HL-60 (cell line): ENCODE data around the gene PLP1.
"Not testable (repeated sequence)": the region's sequence is repeated elsewhere in the genome, so short reads cannot be mapped to it uniquely, and the experiment has no call there.

ENCODE experiments used
- DNase-seq, 2 experiments: peaks; one replicate each; pipeline ENCODE4 v3.0.0-alpha.2; 2010 to 2020; ENCODE audit warnings: low read depth in 1 of 2, low spot score in 1 of 2
- H3K27ac ChIP-seq: fragments of 250-450 bp; sonication (Bioruptor Pico); replicated peaks from 2 replicates; pipeline ENCODE4 v1.5.1; 2020; ENCODE audit warnings: mild to moderate bottlenecking, moderate library complexity
- H3K27me3 ChIP-seq: fragments of 250-450 bp; sonication (Bioruptor Pico); 2 replicates; pipeline ENCODE4 v1.5.1; 2021; ENCODE audit warnings: mild to moderate bottlenecking, moderate library complexity; ENCODE audit not compliant: insufficient read depth, poor library complexity, severe bottlenecking
- H3K4me3 ChIP-seq: replicated peaks from 2 replicates; pipeline ENCODE4 v1.5.1; 2011; ENCODE audit warnings: mild to moderate bottlenecking, control low read depth, low read length; ENCODE audit not compliant: insufficient read depth
- GABPA ChIP-seq: IDR thresholded peaks from 2 replicates; pipeline ENCODE4 v1.6.1; 2012; ENCODE audit warnings: low read depth
- POLR2AphosphoS5 ChIP-seq: IDR thresholded peaks from 2 replicates; pipeline ENCODE4 v1.6.1; 2012; ENCODE audit warnings: low read depth
- SPI1 ChIP-seq: IDR thresholded peaks from 2 replicates; pipeline ENCODE4 v1.6.1; 2012; ENCODE audit warnings: low read depth, mild to moderate bottlenecking, borderline replicate concordance
- TF ChIP-seq, protein P1 (sequence below): IDR thresholded peaks from 2 replicates; pipeline ENCODE4 v1.6.1; 2012; ENCODE audit warnings: low read depth; ENCODE audit not compliant: insufficient replicate concordance
- TF ChIP-seq, protein P2 (sequence below): IDR thresholded peaks from one replicate; pipeline ENCODE4 v1.5.1; 2011; ENCODE audit warnings: low read length, control low read depth, inconsistent platforms; ENCODE audit not compliant: insufficient read depth

PLP1 gene

DNA sequence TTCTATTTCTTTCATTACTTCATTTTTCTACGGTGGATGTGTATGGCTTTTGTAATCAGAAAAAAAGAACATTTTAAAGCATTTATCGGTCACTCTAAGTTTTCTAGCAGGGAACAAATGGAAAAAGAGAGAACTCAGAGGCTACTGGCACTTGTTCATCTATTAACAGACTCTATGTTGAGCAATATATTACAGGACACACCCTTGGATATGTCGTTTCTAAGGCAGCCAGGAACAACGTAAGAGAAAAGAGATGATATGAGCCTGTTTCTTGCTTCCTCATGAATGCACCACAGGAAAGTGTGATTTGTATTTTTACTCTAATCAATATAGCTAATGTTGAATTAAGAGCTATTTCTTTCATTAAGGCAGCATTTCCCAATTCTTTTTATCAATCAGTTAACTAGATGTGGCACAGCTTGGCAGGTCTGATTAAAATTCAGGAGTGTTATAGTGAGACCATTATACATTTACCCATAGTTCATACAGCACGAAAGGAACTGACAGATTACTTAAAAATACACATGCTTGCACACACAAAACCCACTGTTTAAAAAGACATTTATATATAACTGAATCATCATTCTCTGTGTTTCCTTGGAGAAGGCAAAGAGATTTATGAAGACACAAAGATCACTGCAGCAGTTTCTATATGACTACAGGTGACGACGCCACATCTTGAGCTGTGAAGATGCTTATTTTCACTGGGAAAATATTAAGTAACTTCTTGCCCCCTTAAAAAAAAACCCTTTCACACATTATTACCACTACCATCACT lies 42.4 kb downstream of the PLP1 start:
- DNase-seq, result no peak
- Histone ChIP-seq H3K27me3 (no peaks in the 10 kb centered on the region), H3K4me3 (no peak overlapping the region), H3K27ac (no peak overlapping the region)
- TF ChIP-seq POLR2AphosphoS5 (no peak), GABPA (no peak), SPI1 (no peak)
- TF ChIP-seq, protein P1, sequence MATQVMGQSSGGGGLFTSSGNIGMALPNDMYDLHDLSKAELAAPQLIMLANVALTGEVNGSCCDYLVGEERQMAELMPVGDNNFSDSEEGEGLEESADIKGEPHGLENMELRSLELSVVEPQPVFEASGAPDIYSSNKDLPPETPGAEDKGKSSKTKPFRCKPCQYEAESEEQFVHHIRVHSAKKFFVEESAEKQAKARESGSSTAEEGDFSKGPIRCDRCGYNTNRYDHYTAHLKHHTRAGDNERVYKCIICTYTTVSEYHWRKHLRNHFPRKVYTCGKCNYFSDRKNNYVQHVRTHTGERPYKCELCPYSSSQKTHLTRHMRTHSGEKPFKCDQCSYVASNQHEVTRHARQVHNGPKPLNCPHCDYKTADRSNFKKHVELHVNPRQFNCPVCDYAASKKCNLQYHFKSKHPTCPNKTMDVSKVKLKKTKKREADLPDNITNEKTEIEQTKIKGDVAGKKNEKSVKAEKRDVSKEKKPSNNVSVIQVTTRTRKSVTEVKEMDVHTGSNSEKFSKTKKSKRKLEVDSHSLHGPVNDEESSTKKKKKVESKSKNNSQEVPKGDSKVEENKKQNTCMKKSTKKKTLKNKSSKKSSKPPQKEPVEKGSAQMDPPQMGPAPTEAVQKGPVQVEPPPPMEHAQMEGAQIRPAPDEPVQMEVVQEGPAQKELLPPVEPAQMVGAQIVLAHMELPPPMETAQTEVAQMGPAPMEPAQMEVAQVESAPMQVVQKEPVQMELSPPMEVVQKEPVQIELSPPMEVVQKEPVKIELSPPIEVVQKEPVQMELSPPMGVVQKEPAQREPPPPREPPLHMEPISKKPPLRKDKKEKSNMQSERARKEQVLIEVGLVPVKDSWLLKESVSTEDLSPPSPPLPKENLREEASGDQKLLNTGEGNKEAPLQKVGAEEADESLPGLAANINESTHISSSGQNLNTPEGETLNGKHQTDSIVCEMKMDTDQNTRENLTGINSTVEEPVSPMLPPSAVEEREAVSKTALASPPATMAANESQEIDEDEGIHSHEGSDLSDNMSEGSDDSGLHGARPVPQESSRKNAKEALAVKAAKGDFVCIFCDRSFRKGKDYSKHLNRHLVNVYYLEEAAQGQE, result no peak
- TF ChIP-seq, protein P2, sequence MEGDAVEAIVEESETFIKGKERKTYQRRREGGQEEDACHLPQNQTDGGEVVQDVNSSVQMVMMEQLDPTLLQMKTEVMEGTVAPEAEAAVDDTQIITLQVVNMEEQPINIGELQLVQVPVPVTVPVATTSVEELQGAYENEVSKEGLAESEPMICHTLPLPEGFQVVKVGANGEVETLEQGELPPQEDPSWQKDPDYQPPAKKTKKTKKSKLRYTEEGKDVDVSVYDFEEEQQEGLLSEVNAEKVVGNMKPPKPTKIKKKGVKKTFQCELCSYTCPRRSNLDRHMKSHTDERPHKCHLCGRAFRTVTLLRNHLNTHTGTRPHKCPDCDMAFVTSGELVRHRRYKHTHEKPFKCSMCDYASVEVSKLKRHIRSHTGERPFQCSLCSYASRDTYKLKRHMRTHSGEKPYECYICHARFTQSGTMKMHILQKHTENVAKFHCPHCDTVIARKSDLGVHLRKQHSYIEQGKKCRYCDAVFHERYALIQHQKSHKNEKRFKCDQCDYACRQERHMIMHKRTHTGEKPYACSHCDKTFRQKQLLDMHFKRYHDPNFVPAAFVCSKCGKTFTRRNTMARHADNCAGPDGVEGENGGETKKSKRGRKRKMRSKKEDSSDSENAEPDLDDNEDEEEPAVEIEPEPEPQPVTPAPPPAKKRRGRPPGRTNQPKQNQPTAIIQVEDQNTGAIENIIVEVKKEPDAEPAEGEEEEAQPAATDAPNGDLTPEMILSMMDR, result no peak

DNA sequence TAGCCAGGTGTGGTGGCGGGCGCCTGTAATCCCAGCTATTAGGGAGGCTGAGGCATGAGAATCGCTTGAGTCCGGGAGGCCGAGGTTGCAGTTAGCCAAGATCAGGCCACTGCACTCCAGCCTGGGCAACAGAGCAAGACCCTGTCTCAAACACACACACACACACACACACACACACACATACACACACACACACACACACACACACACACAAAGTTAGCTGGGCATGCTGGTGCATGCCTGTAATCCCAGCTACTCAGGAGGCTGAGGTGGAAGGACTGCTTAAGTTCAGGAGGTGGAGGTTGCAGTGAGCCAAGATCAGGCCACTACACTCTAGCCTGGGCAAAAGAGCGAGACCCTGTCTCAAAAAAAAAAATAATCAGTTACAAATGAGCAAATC lies 44.2 kb downstream of the PLP1 start:
- not testable (repeated sequence) for H3K4me3 ChIP-seq, H3K27ac ChIP-seq, H3K27me3 ChIP-seq, DNase-seq

DNA sequence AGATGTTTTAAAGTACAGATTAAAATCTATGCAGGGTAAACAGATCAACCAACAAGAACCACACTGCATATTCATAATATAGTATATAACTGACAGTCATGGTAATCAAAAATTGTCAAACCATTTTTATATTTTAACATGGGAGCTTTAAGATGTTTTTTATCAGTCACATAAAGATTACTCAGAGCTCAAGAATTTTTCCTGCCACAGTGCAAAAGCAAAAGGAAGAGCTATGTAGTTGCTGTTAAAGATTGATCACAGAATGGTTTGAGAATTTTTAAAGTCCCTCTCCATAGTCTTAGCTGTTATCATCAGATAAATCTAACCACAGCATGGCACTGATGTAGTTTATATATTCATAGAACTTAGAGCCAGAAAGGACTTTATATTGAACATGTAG lies 47.0 kb downstream of the PLP1 start:
- DNase-seq, result no peak
- no peak for TF ChIP-seq SPI1
- TF ChIP-seq, protein P1, result no peak
- TF ChIP-seq POLR2AphosphoS5, result no peak
- TF ChIP-seq, protein P2, result no peak
- TF ChIP-seq GABPA, result no peak
- Histone ChIP-seq H3K4me3 (no peak overlapping the region), H3K27ac (no peak overlapping the region), H3K27me3 (no peaks in the 10 kb centered on the region)

DNA sequence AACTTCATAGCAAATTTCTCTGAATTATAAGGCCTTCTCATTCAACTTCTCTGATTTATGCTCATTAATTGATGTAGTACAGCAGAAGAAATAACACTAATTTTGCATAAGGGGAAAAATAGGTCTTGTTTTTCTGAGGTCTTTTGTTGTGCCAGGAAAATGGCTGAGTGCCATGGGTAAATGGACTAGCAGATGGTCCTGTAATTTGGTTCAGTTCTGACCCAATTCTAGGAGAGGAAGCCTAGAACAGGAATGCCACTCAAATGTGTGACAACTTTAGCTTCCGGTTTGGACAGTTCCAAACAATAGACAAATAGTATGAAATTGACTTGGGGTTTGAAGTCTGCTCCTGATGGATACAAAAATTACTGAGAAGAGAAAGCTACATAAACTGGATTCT lies 49.2 kb downstream of the PLP1 start:
- no peak for DNase-seq
- no peaks in the 10 kb centered on the region for H3K27me3 ChIP-seq
- no peak overlapping the region for H3K27ac ChIP-seq
- no peak for TF ChIP-seq POLR2AphosphoS5
- TF ChIP-seq, protein P1, result no peak
- no peak for TF ChIP-seq SPI1
- TF ChIP-seq GABPA, result no peak
- TF ChIP-seq, protein P2, result no peak
- no peak overlapping the region for H3K4me3 ChIP-seq
